GM21528 (cell line): ENCODE measurements around the gene PRKG1.

ENCODE experiments used
- ATAC-seq: cut with Tn5 transposase; IDR thresholded peaks from one replicate; pipeline ENCODE4 v1.9.1; 2021; ENCODE audit warnings: mild to moderate bottlenecking, moderate library complexity; ENCODE audit not compliant: unreplicated experiment, low FRiP score

The PRKG1 gene

DNA sequence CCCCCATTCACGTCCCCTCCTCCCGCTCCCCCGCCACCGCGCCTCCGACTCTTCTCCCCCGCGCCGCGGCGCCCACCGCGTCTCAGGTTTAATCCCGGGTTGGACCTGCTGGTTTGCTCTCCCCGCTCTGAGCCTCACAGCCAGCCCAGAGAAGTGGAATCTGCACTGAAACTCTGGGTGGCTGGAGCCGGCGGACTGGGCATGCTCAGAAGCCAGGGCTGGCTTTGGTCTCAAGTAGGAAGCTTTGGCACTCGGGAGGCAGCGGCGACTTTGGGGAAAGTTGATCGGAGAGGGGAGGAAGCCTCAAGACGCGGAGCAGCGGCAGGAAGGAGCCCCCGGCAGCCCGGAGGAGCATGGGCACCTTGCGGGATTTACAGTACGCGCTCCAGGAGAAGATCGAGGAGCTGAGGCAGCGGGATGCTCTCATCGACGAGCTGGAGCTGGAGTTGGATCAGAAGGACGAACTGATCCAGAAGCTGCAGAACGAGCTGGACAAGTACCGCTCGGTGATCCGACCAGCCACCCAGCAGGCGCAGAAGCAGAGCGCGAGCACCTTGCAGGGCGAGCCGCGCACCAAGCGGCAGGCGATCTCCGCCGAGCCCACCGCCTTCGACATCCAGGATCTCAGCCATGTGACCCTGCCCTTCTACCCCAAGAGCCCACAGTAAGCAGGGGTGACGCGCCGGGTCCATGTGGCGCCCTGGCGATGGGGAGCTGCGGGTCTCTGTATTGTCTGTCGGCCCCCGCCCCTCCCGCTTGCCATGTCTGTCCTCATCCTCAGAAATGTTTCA lies at the start of gene PRKG1:
PRKG1 (plus strand) TSS at position 250 of the 791 bp plus-strand sequence.
- ATAC-seq = no peak

DNA sequence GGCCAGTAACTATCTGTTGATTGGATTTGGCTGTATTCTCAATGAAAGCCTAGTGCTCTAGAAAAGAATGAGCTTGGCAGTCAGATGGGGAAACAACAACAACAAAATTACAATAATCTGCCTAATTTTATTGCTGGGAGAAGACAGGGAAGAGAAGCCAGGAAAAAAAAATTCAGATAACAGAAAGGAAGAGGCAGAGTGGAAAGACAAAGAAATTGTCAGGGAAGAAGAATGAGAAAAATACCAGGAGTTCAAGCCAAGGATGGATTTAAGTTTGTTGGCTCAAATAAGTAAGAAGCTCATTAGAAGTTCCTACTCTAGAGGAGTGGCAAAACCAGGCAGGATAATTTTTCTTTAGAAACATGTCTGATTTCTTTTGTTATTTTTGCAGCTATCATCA lies 45.9 kb upstream of the PRKG1 start:
- ATAC-seq = no peak

DNA sequence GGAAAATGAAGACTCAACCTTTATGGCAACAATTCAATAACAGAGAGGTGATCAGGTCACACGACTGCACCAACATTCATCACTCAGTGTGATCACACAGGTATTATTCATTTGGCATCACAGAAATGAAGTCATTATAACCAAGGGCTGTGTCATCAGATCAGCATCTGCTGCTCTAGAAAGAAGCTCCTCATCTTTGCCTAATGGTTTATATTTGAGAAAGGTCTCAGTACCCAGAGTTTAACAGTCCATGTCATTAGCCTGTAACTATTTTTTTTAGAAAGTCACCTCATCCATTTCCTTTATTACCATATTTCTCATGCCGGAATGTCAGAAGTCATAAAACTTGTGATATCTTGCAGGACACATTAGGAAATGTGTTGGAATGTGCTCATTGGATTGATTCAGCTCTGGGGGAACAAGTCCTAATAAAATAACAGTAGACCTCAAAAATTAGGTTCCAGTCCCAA lies 45.1 kb upstream of the PRKG1 start:
- ATAC-seq = no peak

DNA sequence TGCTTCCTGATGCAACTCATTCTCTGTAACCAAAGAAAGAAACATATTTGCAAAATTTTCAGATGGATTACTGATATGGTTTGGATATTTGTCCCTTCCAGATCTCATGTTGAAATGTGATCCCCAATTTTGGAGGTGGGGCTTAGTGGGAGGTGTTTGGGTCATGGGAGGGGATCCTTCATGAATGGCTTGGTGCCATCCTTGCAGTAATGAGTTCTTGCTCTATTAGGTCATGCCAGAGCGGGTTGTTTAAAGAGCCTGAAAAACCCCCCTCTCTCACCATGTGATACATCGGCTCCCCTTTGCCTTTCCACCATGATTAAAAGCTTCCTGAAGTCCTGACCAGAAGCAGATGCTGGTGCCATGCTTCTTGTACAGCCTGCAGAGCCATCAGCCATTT lies 43.8 kb upstream of the PRKG1 start:
- ATAC-seq = no peak

DNA sequence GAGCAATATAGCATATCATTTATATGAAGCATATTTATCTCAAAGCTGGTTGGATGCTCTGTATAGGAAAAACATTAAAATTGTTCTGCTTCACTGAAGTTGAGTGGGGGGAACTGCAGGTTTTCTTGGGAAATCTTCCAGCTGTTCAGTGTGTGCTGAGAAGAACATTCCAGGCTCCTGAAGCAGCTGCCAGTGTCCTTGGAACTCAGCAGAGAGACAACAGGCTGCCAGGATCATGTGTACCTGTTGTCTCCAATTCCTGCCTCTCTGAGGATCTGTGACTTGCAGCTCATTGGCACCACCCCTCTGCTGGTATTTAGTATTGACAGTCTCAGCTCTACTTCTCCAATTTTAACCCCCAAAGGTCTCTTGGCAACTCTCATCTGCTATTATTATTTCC lies 42.3 kb upstream of the PRKG1 start:
- no peak for ATAC-seq

DNA sequence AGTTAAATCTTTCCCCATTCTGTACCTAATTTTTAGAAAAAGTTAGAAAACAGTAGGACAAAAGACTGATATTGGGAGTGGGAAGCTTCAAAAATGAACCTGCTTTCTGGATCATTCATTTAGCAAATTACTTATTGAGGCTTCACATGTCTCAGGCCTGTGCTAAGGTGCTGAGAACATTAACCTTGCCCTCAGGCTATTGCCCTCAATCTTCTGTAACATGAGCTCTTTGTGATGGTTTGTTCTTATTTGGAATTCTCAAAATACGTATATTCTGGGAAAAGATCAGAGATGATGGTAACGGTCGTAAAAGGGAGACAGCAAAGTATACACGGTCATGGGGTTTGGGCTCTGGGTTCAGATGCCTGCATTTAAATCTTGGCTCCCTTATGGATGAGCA lies 39.5 kb upstream of the PRKG1 start:
- ATAC-seq = no peak

DNA sequence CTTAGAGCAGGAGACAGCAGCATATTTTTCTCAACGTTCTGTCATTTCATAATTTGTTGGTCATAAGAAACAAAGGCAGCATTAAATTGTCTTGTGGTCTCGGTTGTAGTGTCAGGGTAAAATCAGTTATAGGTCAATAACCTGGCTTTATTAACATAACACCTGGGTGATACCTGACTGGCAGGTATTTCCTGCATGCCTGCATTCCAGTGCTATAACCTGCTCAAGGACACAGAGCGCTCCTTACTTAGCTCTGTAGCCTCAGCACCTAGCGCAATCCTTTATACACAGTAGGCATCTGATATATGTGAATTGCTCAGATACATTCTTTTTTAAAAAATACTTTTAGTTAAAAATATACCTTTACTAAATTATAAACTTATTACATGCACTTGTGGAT lies 38.9 kb upstream of the PRKG1 start:
- ATAC-seq = no peak

DNA sequence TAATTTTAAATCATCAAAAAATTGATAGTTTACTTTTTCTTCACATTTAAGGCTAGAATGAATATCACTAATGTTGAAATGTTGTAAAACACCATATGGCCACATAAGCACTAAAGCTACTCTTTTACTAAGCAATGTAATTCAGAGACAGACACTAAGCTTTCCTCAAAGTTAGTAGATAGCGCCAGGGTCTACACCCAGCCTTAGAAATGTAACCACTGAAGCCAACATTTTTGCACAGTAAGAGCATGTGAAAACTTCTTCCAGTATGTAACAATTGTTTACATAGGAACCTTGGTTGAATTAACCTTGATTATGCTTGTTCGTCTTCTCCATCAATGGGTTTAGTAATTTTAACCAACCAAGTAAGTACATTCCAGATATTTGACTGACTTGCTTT lies 28.4 kb upstream of the PRKG1 start:
- no peak for ATAC-seq

DNA sequence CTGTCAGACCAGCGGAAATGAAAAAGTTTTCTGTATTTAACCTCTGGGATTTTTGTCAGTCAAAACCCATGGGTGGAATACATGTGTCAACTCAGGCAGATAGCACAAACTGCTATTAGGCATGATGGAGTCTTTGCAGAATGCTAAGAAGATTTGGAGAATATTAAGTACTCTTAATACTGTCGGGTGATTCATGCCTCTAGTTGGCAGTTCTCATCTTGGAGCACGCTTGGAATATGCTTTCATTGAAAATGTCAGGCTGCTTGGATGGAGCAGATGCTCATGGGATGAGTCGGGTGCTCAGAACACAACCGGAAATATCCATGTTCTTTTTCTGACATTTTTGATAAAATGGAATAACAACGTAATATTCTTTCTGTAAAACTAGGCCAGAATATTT lies 27.6 kb upstream of the PRKG1 start:
- ATAC-seq = no peak

DNA sequence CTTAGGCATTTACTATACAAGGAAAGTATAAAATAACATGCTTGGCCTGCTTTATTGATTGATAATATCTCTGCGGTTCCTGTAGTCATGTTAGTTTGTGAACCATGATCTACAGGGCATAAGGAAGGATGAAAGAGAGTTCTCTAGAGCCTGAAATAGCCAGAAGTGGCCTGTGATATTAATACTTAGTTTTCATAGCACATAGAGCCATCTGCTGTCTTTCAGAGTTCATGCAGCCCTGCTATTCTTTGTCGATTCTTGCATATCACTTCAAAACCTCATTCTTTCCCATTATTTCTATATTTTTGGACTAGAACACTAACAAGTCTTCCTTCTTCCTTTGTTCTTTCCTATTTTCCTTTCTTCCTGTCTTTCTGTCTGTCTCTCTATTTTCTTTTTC lies 26.4 kb upstream of the PRKG1 start:
- no peak for ATAC-seq

DNA sequence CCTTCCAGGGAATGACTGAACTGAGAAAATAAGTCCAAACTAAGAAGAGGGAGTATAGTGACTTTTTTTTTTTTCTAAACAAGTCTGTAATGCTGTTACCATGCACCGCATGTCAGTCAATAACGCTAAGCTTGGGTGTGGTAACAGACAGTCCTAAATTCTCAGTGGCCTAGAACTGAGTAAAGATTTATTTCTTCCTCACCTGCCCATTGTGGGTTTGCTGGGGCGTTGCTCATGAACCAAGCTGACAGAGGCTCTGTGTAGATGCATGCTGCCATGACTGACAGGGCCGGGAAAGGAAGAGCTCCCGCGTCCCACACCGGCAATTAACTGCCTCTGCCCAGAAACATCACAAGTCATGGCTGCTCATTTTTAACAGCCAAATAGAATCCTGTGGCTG lies 25.5 kb upstream of the PRKG1 start:
- ATAC-seq = no peak

DNA sequence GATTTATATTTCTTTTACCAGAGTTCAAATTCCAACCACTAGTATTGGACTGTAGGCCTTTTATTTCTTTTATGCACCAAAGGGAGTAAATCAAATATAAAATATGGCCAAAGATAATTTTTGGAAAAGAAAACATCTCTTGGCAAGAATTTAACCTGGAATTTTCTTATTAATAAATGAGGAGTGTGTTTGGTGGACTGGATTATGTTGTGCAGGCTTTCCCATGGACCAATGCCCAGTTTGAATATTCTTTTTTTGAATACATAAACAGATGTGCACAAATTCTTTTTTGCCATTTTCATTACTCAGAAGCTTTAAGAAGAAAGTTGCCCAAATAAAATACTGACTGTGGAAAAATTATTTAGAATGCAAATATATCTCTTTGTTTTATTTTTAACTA lies 22.1 kb upstream of the PRKG1 start:
- ATAC-seq = no peak

DNA sequence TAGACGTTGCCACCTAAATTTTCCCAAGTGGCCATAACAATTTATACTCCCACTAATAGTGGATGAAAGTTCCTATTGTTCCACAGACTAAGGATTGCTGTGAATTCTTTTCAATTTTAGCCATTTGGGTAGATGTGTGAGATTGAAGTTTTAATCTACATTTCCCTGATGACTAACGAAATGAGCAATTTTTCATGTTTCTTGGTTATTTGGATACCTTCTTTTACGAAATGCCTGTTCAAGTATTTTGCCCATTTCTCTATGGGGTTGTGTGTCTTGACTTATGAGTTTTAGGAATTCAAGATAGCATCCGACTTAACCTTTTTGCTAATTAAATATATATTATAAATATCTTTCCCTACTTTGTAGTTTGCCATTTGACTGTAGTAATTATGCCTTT lies 16.4 kb upstream of the PRKG1 start:
- no peak for ATAC-seq

DNA sequence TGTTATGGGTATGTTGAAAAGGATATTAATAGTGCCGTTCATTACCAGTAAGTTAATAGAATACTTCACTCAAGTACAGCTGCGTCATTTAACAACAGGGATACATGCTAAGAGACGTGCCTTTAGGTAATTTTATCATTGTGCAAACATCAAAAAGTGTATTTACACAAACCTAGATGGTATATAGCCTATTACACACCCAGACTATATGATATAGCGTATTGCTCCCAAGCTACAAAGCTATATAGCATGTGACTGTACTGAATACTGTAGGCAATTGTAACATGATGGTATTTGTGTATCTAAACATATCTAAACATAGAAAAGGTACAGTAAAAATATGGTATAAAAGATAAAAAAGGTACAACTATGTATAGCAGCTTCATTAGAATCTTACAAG lies 11.1 kb upstream of the PRKG1 start:
- ATAC-seq = no peak

DNA sequence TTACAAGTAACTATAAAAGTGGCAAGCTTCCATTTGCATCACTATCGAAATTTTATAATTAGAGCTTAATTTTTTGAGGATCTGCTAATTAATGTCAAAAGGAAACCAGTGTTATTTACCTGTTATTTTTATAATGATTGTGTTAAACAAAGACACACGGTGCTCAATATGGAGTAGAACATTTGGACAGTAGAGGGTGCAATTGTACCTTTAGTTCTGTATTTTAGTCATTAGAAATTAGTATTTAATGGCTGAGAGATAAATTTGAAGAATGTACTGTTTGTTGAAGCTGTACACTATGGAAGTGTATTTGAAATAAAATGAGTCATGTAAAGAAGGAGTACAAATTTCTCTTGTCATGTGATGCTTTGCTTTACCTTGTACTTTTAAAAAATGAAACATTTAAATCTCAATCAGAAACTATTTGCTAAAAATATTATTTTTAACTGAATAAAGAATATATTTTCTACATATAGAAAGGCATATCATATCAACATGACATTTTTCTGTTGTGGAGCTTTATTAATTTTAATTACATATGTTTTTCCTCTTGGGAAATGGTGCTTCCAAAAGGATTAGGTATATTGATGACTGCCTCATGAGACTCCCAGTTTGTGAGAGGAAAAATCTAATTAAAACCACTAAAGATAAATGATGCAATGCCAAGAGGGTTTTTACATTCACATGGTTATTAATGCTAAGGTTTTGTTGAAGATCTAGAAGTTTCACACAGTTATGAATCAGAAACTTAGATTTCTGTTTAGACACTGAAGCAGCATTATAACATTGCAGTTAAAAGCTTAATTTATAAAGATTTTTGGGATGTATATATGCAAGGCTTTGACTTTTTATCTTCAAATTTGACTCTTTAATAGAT lies 10.4 kb upstream of the PRKG1 start:
- no peak for ATAC-seq

DNA sequence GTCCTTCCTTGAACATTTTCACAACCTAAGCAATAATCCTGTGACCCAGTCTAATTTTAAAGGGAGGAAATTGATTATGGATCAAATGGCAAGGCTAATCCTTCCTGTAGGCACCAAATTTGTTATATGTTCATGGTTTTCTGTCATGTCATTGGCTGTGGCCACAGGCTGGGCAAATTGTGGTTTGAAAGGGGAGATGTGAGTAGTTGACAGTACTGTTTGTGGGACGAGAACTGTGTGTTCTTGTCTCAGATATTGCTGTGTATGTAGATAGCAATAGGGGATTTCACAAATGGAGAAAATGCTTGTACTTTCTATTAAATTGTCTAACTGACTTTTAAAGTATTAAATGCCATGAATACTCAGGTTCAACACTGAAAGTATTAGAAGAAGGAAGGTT lies 8.1 kb upstream of the PRKG1 start:
- ATAC-seq = no peak

DNA sequence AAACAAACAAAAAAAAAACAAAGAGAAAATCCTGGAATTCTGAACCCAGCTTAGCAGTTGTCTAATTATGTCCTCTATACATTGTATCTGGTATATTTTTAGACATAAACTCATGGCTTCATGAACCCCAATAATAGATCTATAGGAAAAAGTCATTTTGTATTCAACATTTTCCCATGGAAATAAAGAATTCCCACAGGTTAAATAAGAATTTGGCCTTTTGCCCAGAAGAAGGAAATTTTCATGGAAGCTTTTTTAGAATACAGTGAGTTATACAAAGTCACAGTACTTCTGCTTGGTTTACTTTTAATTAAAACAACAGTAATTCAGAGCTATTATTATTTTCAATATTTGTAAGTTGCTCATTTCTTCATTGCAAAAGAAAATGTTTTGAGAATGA lies 2.1 kb upstream of the PRKG1 start:
- no peak for ATAC-seq

DNA sequence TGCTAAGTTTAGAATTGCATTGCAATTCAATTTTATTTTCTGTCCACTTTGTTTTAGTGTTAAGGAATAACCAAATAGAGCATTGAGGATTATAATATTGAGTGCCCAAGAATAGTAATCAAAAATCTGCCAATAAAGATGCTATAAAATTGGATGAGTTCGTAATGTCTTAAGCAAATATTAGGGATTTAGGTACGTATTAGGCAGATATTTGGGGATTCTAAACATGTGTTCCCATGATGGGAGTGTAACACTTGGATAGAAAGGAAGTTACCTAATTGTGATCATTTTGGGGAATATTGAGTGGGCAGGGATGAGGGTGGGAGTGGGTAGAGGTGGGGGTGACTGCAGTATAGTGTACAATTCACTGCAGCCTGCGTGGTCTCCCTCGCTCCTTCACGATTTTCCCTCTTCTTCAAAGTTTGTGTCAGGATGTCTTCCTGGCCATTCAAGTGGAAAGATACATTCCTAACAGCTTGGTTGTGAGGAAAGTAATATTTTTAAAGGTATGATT lies 1.3 kb upstream of the PRKG1 start:
- ATAC-seq = no peak

DNA sequence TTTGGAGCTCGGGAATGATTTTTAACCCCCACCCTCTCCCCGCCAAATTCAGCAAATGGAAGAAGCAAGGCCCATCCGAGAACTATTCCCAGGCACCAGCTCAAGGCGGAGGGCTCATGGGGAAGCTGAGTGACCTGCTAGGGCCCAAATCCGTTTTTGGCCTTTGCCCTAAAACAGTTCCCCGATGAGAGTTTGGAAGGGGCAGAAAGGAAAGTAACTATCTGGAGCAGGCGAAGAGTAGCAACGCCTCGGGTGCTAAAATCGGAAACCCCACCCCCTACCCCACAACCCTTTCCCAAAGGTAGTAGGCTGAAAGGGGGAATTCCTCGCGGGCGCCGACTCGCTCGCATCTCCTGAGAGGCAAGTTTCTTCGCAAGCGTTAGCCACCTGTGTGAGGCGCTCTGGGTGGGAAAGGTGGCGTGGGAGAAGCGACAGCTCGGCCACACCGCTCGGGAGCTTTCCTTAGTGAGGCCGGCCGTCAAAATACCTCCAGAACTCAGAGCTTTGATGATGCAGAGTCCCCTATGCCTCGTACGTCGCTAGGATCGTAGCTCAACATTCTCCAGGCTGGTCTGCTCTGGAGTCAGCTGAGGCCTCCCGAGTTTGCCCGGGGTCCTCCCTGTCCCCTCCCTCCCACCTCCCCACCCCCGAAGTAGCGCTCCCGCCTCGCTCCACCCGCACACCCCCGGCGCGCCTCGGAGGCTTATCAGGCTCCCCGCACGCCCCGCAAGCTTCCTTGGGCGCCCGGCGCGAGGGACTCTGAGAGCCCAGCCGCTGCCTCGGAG lies 642 bp upstream of the PRKG1 start:
- ATAC-seq = no peak

DNA sequence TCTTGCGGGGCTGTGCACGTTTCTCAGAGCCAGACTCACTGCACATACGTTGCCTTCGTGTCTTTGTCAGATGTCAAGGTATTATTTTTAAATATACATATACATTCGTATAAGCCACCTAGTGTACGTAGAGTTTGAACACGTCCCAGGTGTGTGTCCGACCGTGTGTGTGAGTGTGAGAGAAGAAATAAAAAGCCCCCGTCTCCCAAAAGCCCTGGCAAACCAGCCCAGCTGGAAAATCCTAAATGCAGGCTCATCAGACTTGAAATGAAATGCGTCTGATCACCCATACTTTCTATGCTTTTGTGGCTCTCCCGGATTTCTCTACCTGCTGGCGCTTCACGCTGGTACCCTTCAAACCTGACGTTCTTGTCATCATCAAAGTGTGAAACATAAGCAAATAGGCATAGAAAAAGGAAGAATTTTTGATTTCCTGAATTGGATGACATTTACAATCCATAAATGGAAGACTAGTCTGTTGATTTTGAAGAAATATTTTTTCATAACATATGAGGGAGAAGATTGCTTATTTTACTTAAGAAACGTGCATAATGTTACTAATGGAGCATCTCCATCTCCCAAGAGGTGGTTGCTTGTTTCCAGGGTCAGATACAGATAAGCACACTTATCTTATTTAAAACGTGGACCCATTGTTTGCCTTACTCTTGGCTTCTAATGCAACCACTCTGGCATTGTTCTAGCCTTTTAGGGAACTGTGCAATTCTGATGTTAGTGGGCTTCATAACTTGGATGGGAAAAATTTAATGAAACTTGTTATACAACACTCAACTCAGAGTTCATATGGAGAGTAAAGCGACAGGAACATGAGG lies 971 bp downstream of the PRKG1 start:
- no peak for ATAC-seq
